HEK293T (cell line): ENCODE results near the gene PRKCE.

Experiments used
- ARNT ChIP-seq: fragments of 450-650 bp; IDR thresholded peaks from 2 replicates; pipeline ENCODE4 v1.6.1; 2017; ENCODE audit warnings: mild to moderate bottlenecking
- BHLHE40 ChIP-seq: fragments of 450-650 bp; IDR thresholded peaks from 2 replicates; pipeline ENCODE4 v1.6.1; 2016; ENCODE audit warnings: mild to moderate bottlenecking, moderate library complexity, borderline replicate concordance
- FOXK2 ChIP-seq: fragments of 450-650 bp; IDR thresholded peaks from 2 replicates; pipeline ENCODE4 v1.6.1; 2016; ENCODE audit warnings: mild to moderate bottlenecking
- FOXM1 ChIP-seq: fragments of 450-650 bp; IDR thresholded peaks from 2 replicates; pipeline ENCODE4 v1.6.1; 2017; ENCODE audit warnings: mild to moderate bottlenecking, borderline replicate concordance
- HDGF ChIP-seq: fragments of 450-650 bp; IDR thresholded peaks from 2 replicates; pipeline ENCODE4 v1.6.1; 2017; ENCODE audit warnings: antibody characterized with exemption, borderline replicate concordance
- L3MBTL2 ChIP-seq: fragments of 450-650 bp; conservative IDR thresholded peaks from 2 replicates; pipeline ENCODE4 v1.6.1; 2016; ENCODE audit warnings: mild to moderate bottlenecking
- LEF1 ChIP-seq: fragments of 450-650 bp; IDR thresholded peaks from 2 replicates; pipeline ENCODE4 v1.6.1; 2017; ENCODE audit warnings: mild to moderate bottlenecking, borderline replicate concordance
- NFRKB ChIP-seq: fragments of 450-650 bp; IDR thresholded peaks from 2 replicates; pipeline ENCODE4 v1.6.1; 2016; ENCODE audit warnings: mild to moderate bottlenecking, moderate library complexity
- PKNOX1 ChIP-seq: fragments of 450-650 bp; IDR thresholded peaks from 2 replicates; pipeline ENCODE4 v1.6.1; 2016
- SP1 ChIP-seq: fragments of 450-650 bp; IDR thresholded peaks from 2 replicates; pipeline ENCODE4 v1.6.1; 2017
- SUZ12 ChIP-seq: fragments of 450-650 bp; IDR thresholded peaks from 2 replicates; pipeline ENCODE4 v1.6.1; 2016; ENCODE audit warnings: mild to moderate bottlenecking
- TARDBP ChIP-seq: fragments of 450-650 bp; IDR thresholded peaks from 2 replicates; pipeline ENCODE4 v1.6.1; 2016
- ZNF384 ChIP-seq: fragments of 450-650 bp; IDR thresholded peaks from 2 replicates; pipeline ENCODE4 v1.6.1; 2016

GRCh38 chr2:46163804-46164528 lies 512.5 kb downstream of the PRKCE start:
- no peak for TF ChIP-seq ARNT
- no peak for TF ChIP-seq FOXM1
- TF ChIP-seq HDGF = no peak
- TF ChIP-seq PKNOX1 = no peak
- TF ChIP-seq SP1 = no peak
- TF ChIP-seq FOXK2 = no peak
- TF ChIP-seq NFRKB = no peak
- no peak for TF ChIP-seq BHLHE40
- TF ChIP-seq ZNF384 = no peak
- no peak for TF ChIP-seq LEF1
- no peak for TF ChIP-seq TARDBP
- no peak for TF ChIP-seq L3MBTL2
- no peak for TF ChIP-seq SUZ12
